SK-N-SH treated with all-trans-retinoic acid at 6 μM for 48 hours (cell line): Measurements from ENCODE around the gene WBP4.

ENCODE experiments used
- ATAC-seq: fragments of 200-7000 bp; cut with Tn5 transposase; 3 replicates; pipeline ENCODE4 v1.9.1; 2020; ENCODE audit warnings: mild to moderate bottlenecking, moderate library complexity
- ARNTL ChIP-seq: fragments of 450-650 bp; formaldehyde crosslinking; IDR thresholded peaks from 2 replicates; pipeline ENCODE4 v1.5.0; 2020; ENCODE audit warnings: low read depth, mild to moderate bottlenecking, moderate library complexity, borderline replicate concordance
- BACH2 ChIP-seq: fragments of 250-450 bp; sonication (Bioruptor Pico); IDR thresholded peaks from 2 replicates; pipeline ENCODE4 v1.9.0; 2021; ENCODE audit warnings: mild to moderate bottlenecking, borderline replicate concordance
- CREB5 ChIP-seq: fragments of 250-450 bp; sonication (Bioruptor Pico); IDR thresholded peaks from 2 replicates; pipeline ENCODE4 v1.5.1; 2020; ENCODE audit warnings: low read depth, mild to moderate bottlenecking, moderate library complexity
- CSDC2 ChIP-seq: fragments of 250-450 bp; sonication (Bioruptor Pico); IDR thresholded peaks from 2 replicates; pipeline ENCODE4 v1.5.0; 2020; ENCODE audit warnings: mild to moderate bottlenecking, moderate library complexity
- CSRNP3 ChIP-seq: fragments of 250-450 bp; sonication (Bioruptor Pico); IDR thresholded peaks from 2 replicates; pipeline ENCODE4 v1.5.1; 2021; ENCODE audit warnings: mild to moderate bottlenecking, moderate library complexity
- GLIS3 ChIP-seq: fragments of 250-450 bp; sonication (Bioruptor Pico); IDR thresholded peaks from 2 replicates; pipeline ENCODE4 v1.5.0; 2020; ENCODE audit warnings: mild to moderate bottlenecking, moderate library complexity
- ISL1 ChIP-seq: fragments of 250-450 bp; sonication (Bioruptor Pico); IDR thresholded peaks from 2 replicates; pipeline ENCODE4 v2.1.2; 2022; ENCODE audit warnings: mild to moderate bottlenecking, moderate library complexity
- PATZ1 ChIP-seq: fragments of 250-450 bp; sonication (Bioruptor Pico); IDR thresholded peaks from 2 replicates; pipeline ENCODE4 v1.8.0; 2020; ENCODE audit warnings: mild to moderate bottlenecking, moderate library complexity, borderline replicate concordance
- POU6F1 ChIP-seq: fragments of 250-450 bp; sonication (Bioruptor Pico); IDR thresholded peaks from 2 replicates; pipeline ENCODE4 v1.8.0; 2021; ENCODE audit warnings: low read depth, mild to moderate bottlenecking, moderate library complexity, borderline replicate concordance
- PPARA ChIP-seq: fragments of 250-450 bp; sonication (Bioruptor Pico); IDR thresholded peaks from 2 replicates; pipeline ENCODE4 v1.5.0; 2020; ENCODE audit warnings: mild to moderate bottlenecking, borderline replicate concordance
- RARB ChIP-seq: fragments of 250-450 bp; sonication (Bioruptor Pico); IDR thresholded peaks from 2 replicates; pipeline ENCODE4 v1.8.0; 2021; ENCODE audit warnings: mild to moderate bottlenecking, moderate library complexity
- SNAI2 ChIP-seq: fragments of 250-450 bp; sonication (Bioruptor Pico); IDR thresholded peaks from 2 replicates; pipeline ENCODE4 v1.5.0; 2020; ENCODE audit warnings: mild to moderate bottlenecking, moderate library complexity
- TCF4 ChIP-seq: fragments of 250-450 bp; sonication (Bioruptor Pico); IDR thresholded peaks from 2 replicates; pipeline ENCODE4 v1.8.0; 2021; ENCODE audit warnings: mild to moderate bottlenecking, moderate library complexity, borderline replicate concordance
- TSHZ2 ChIP-seq: fragments of 250-450 bp; sonication (Bioruptor Pico); IDR thresholded peaks from 2 replicates; pipeline ENCODE4 v1.5.0; 2020; ENCODE audit warnings: mild to moderate bottlenecking, moderate library complexity
- ZC3H10 ChIP-seq: fragments of 250-450 bp; sonication (Bioruptor Pico); IDR thresholded peaks from 2 replicates; pipeline ENCODE4 v1.5.1; 2021; ENCODE audit warnings: mild to moderate bottlenecking, moderate library complexity
- ZFP3 ChIP-seq: fragments of 250-450 bp; sonication (Bioruptor Pico); IDR thresholded peaks from 2 replicates; pipeline ENCODE4 v1.5.0; 2020; ENCODE audit warnings: mild to moderate bottlenecking, moderate library complexity
- ZNF565 ChIP-seq: fragments of 450-650 bp; formaldehyde crosslinking; conservative IDR thresholded peaks from 2 replicates; pipeline ENCODE4 v1.5.0; 2020; ENCODE audit warnings: low read depth, mild to moderate bottlenecking, moderate library complexity
- ZNF70 ChIP-seq: fragments of 450-650 bp; formaldehyde crosslinking; IDR thresholded peaks from 2 replicates; pipeline ENCODE4 v1.5.0; 2020; ENCODE audit warnings: mild to moderate bottlenecking, moderate library complexity
- ZNF8 ChIP-seq: fragments of 450-650 bp; formaldehyde crosslinking; IDR thresholded peaks from 2 replicates; pipeline ENCODE4 v1.5.0; 2020; ENCODE audit warnings: mild to moderate bottlenecking, moderate library complexity

The WBP4 gene

GRCh38 chr13:41017159-41017558, 44.1 kb upstream of the WBP4 start:
- no peak for TF ChIP-seq CSDC2 (CRISPR knock-in tag)
- ATAC-seq = no peak

GRCh38 chr13:41017817-41018601, 43.3 kb upstream of the WBP4 start:
- no peak for ATAC-seq

GRCh38 chr13:41018602-41018948, 42.7 kb upstream of the WBP4 start:
- ATAC-seq = no peak
- TF ChIP-seq ZNF8 (CRISPR knock-in tag) (no peak), ISL1 (CRISPR knock-in tag) (no peak), ZNF565 (CRISPR knock-in tag) (no peak), RARB (no peak), PATZ1 (CRISPR knock-in tag) (no peak), POU6F1 (CRISPR knock-in tag) (no peak), ZC3H10 (CRISPR knock-in tag) (no peak), GLIS3 (CRISPR knock-in tag) (no peak), ZNF70 (no peak), PPARA (CRISPR knock-in tag) (no peak), BACH2 (CRISPR knock-in tag) (no peak)

More at GRCh38 chr13:41017817-41018601, 43.3 kb upstream of the WBP4 start:
- TF ChIP-seq ZNF70 (no peak), ZC3H10 (CRISPR knock-in tag) (no peak), PATZ1 (CRISPR knock-in tag) (no peak), PPARA (CRISPR knock-in tag) (no peak), TCF4 (CRISPR knock-in tag) (no peak), ZFP3 (no peak), CSRNP3 (CRISPR knock-in tag) (no peak), SNAI2 (CRISPR knock-in tag) (no peak), CREB5 (CRISPR knock-in tag) (no peak), ARNTL (no peak), TSHZ2 (CRISPR knock-in tag) (no peak), BACH2 (CRISPR knock-in tag) (no peak), ZNF8 (CRISPR knock-in tag) (no peak), CSDC2 (CRISPR knock-in tag) (no peak)
- TF ChIP-seq, all 23 proteins: peak for 0
